Testis (tissue), 3 donors: ENCODE measurements around the gene RAB11A. TPM values are rescaled to one million over a fixed set of nuclear protein-coding genes. Genes with fewer than 3 reads are reported as not detected.

Source experiments
- DNase-seq: peaks from one replicate; pipeline ENCODE4 v3.0.0-alpha.2; 2019
- H3K27ac ChIP-seq, 2 donors: fragments of 200-600 bp; sonication (generic); one replicate each; pipeline ENCODE4 v1.5.1; 2019
- H3K27me3 ChIP-seq: fragments of 200-600 bp; sonication (generic); one replicate; pipeline ENCODE4 v1.5.1; 2019
- H3K36me3 ChIP-seq: fragments of 200-600 bp; sonication (generic); one replicate; pipeline ENCODE4 v1.5.1; 2017; ENCODE audit warnings: low read depth; ENCODE audit errors: missing control alignments
- H3K4me1 ChIP-seq: fragments of 200-600 bp; sonication (generic); one replicate; pipeline ENCODE4 v1.5.1; 2019
- H3K4me3 ChIP-seq, 2 donors: fragments of 200-600 bp; sonication (generic); one replicate each; pipeline ENCODE4 v1.5.1; 2017 to 2019
- H3K9me3 ChIP-seq: fragments of 200-600 bp; sonication (generic); one replicate; pipeline ENCODE4 v1.5.1; 2017
- POLR2A ChIP-seq: fragments of 450-650 bp; IDR thresholded peaks from one replicate; pipeline ENCODE4 v1.6.1; 2017; ENCODE audit warnings: antibody characterized with exemption, mild to moderate bottlenecking, moderate library complexity
- WGBS, 2 donors: methylation state at CpG; one replicate each; pipeline ENCODE4 v1.1.5; 2018; 5-methylcytosine and 5-hydroxymethylcytosine counted together
- intact Hi-C: fragments of 100-400 bp; cut with DNase I; formaldehyde crosslinking; loops from one replicate; pipeline ENCODE4 v1.15.1; 2023; ENCODE audit warnings: low total_unique reads
- polyA plus RNA-seq: library from polyadenylated mRNA; stranded (reverse); fragments of 350-450 nt; fragmentation: Illumina TruSeq; extraction: RNeasy Lipid Tissue Mini Kit (QIAGEN cat#74804); gene quantifications from one replicate; pipeline ENCODE4 v1.2.3, GENCODE V29; 2014; ENCODE audit warnings: low read depth, low replicate concordance; ENCODE audit not compliant: insufficient read depth
- total RNA-seq, 2 donors: library from RNA; depleted of rRNA; stranded (reverse); fragments of >200 nt; gene quantifications; one replicate each; pipeline ENCODE4 v1.2.3, GENCODE V29; 2016
- TF ChIP-seq, protein P1 (sequence below), 3 experiments: fragments of 450-650 bp in 2 of 3; fragments of 200-600 bp in 1 of 3; sonication (generic) in 1 of 3; IDR thresholded peaks; one replicate each; pipeline ENCODE4 v1.5.1; 2016 to 2019; ENCODE audit warnings: antibody characterized with exemption in 3 of 3, mild to moderate bottlenecking in 2 of 3, moderate library complexity in 1 of 3

The RAB11A gene
- total and polyA plus RNA-seq, 3 donors from 2014 or later = 221 to 546 (median 307) TPM

- Histone ChIP-seq H3K27ac (no peak overlapping the region), H3K36me3 (no peaks in the 10 kb centered on the region), H3K9me3 (no peaks in the 10 kb centered on the region), H3K27me3 (no peaks in the 10 kb centered on the region), H3K4me3 (no peak overlapping the region), H3K4me1 (no peaks in the 10 kb centered on the region)
- intact Hi-C loops = no loop called here
- no peak for DNase-seq
- no peak for TF ChIP-seq POLR2A
- TF ChIP-seq, protein P1, sequence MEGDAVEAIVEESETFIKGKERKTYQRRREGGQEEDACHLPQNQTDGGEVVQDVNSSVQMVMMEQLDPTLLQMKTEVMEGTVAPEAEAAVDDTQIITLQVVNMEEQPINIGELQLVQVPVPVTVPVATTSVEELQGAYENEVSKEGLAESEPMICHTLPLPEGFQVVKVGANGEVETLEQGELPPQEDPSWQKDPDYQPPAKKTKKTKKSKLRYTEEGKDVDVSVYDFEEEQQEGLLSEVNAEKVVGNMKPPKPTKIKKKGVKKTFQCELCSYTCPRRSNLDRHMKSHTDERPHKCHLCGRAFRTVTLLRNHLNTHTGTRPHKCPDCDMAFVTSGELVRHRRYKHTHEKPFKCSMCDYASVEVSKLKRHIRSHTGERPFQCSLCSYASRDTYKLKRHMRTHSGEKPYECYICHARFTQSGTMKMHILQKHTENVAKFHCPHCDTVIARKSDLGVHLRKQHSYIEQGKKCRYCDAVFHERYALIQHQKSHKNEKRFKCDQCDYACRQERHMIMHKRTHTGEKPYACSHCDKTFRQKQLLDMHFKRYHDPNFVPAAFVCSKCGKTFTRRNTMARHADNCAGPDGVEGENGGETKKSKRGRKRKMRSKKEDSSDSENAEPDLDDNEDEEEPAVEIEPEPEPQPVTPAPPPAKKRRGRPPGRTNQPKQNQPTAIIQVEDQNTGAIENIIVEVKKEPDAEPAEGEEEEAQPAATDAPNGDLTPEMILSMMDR (IDR thresholded peaks at IDR 0.05) = no peak
- WGBS, 2 donors = 89 to 91% methylated on average over 11 to 13 of the region's 13 CpGs
Measured at GRCh38 chr15:65913631-65914199, 44.4 kb downstream of the RAB11A start.

- H3K9me3 ChIP-seq = no peaks in the 10 kb centered on the region
- intact Hi-C loops = no loop called here
- TF ChIP-seq, protein P1 (IDR thresholded peaks at IDR 0.05) = no peak
- TF ChIP-seq POLR2A = no peak
- no peaks in the 10 kb centered on the region for H3K36me3 ChIP-seq
- H3K4me1 ChIP-seq = no peaks in the 10 kb centered on the region
- no peak overlapping the region for H3K4me3 ChIP-seq
- H3K27ac ChIP-seq = no peak overlapping the region
- no peaks in the 10 kb centered on the region for H3K27me3 ChIP-seq
- DNase-seq = no peak
- 68% methylated on average over 4 of the region's 4 CpGs for WGBS, 2 donors
Measured at GRCh38 chr15:65914386-65914785, 45.1 kb downstream of the RAB11A start.

DNA sequence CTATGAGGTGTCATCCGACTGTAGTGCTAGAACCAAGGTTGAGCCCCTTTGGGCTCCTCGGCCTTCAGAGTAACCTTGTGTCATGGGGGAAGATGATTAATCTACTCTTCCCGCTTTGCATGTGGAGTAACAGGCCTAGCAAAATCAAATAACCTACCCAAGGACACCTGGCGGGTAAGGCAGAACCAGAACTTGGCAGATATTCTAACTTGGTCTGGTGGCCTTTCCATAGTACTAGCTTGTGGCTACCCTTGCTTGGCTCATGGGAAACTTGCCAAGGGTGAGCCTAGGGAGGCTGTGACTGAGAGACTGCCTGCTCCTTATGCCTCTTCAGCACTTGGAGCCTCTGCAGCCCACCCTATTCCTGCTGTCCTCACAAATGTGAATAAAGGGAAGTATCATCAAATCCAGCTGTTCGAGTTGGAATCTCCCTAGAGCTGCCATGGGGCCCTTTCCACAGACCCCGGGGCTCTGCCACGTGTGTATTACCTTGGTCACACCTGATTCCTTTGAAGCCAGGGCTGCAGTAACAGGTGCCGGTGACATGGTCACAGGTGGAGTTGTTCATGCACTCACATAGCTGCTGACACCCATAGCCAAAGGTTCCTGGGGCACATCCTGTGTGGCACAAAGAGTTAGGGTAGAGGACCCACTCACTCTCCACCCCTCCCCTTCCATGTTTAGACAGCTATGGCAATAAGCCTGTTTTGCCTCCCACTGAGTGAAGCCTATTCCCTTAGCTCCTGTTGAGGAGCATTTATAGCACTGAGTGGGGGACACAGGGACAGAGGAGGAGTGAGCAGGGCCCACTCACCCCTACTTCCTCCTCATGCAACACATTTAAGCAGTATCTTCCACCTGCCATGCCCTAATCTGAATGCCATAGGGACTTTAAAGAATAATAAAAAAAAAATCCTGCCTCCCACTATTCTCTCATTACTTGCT, 46.0 kb downstream of the RAB11A start:
- Histone ChIP-seq H3K4me3 (no peak overlapping the region), H3K27me3 (no peaks in the 10 kb centered on the region), H3K27ac (no peak overlapping the region), H3K4me1 (no peaks in the 10 kb centered on the region), H3K36me3 (no peaks in the 10 kb centered on the region), H3K9me3 (no peaks in the 10 kb centered on the region)
- no peak for DNase-seq
- WGBS, 2 donors = 74 to 83% methylated on average over 4 to 8 of the region's 8 CpGs
- intact Hi-C loops = no loop called here
- no peak for TF ChIP-seq POLR2A
- TF ChIP-seq, protein P1 (IDR thresholded peaks at IDR 0.05) = no peak

DNA sequence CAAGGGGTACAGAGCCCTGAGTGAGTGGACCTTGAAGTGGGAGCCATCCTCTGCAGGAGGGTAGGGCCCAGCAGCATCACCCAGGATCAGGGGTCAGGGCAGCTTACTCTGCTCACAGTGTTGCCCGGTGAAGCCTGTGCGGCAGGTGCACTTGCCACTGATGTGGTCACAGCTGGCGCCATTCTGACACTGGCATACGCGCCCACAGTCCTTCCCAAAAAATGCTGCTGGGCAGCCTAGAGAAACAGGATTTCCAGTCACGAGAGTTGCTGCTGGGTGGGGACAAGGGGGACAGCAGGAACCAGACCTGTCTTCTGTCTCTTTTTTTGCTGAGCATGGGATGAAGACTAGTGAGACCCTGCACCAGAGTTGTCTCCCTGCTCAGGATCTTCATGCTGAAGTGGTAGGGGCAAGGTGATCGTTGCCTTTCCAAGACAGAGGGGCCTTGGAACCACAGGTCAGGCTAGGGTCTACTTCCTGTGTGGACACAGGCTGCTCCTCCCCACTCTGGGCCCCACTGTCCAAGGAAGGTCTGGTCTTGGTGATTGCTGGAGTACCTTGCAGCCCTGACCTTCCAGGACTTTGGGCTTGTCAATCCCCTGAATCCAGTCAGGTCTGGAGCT, 46.9 kb downstream of the RAB11A start:
- WGBS, 2 donors = 88 to 94% methylated on average over 7 of the region's 7 CpGs
- H3K27ac ChIP-seq = no peak overlapping the region
- TF ChIP-seq, protein P1 (IDR thresholded peaks at IDR 0.05) = no peak
- TF ChIP-seq POLR2A = no peak
- DNase-seq = no peak
- no peaks in the 10 kb centered on the region for H3K9me3 ChIP-seq
- no peak overlapping the region for H3K4me3 ChIP-seq
- intact Hi-C loops = no loop called here
- H3K4me1 ChIP-seq = peaks cover under 1% of the 10 kb centered on the region
- H3K27me3 ChIP-seq = no peaks in the 10 kb centered on the region
- H3K36me3 ChIP-seq = no peaks in the 10 kb centered on the region
